ENCODE results near the gene CXCR1. TPM values are rescaled to one million over a fixed set of nuclear protein-coding genes. Genes with fewer than 3 reads are reported as not detected.

Gene CXCR1
- total and polyA plus RNA-seq, 12 donors, result 0.07 to 0.68 (median 0.17) TPM; not detected in 3

DNA sequence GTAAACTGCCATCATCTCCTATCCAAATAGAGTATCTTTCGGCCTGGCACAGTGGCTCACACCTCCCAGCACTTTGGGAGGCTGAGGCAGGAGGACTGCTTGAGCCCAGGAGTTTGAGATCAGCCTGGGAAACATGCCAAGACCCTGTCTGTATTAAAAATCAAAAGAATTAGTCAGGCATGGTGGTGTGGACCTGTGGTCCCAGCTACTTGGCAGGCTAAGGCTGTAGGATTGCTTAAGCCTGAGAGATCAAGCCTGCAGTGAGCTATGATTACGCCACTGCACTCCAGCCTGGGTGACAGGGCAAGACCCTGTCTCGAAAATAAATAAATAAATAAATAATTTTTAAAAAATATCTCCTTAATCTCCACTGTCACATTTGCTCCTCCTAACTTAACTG lies 35.5 kb upstream of the CXCR1 start:
- H3K4me1 ChIP-seq (replicated peaks in 1 of 2), result no peaks in the 10 kb centered on the region
- H3K4me3 ChIP-seq, result no peak overlapping the region
- H3K27me3 ChIP-seq, result no peaks in the 10 kb centered on the region
- WGBS, 4 donors, result 76 to 95% (median 84%) methylated on average over 3 of the region's 3 CpGs
- DNase-seq, result no peak
- no peaks in the 10 kb centered on the region for H3K36me3 ChIP-seq (replicated peaks in 1 of 2)
- no peak overlapping the region for H3K27ac ChIP-seq
- TF ChIP-seq, protein P1, sequence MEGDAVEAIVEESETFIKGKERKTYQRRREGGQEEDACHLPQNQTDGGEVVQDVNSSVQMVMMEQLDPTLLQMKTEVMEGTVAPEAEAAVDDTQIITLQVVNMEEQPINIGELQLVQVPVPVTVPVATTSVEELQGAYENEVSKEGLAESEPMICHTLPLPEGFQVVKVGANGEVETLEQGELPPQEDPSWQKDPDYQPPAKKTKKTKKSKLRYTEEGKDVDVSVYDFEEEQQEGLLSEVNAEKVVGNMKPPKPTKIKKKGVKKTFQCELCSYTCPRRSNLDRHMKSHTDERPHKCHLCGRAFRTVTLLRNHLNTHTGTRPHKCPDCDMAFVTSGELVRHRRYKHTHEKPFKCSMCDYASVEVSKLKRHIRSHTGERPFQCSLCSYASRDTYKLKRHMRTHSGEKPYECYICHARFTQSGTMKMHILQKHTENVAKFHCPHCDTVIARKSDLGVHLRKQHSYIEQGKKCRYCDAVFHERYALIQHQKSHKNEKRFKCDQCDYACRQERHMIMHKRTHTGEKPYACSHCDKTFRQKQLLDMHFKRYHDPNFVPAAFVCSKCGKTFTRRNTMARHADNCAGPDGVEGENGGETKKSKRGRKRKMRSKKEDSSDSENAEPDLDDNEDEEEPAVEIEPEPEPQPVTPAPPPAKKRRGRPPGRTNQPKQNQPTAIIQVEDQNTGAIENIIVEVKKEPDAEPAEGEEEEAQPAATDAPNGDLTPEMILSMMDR (IDR thresholded peaks at IDR 0.05), result no peak
- no peak for TF ChIP-seq POLR2A (IDR thresholded peaks at IDR 0.05)
- H3K9me3 ChIP-seq (replicated peaks in 1 of 3), result no peaks in the 10 kb centered on the region
- intact Hi-C loops (cut with DNase I), result no loop called here

DNA sequence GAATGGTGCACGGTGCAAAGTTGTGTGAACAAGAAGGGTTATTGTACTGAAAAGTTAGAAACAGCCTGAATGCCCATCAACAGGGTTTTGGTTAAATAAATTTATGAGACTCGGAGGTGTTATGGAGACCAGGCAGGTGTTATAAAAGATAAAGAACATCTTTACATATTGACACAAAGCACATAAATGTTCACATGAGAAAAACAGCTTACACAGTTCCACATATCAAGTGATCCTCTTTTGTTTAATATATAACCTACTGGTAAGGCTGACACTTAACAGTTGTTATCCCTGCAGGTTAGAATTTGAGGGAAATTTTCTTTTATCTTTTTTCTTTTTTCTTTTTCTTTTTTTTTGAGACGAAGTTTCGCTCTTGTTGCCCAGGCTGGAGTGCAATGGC lies 30.2 kb upstream of the CXCR1 start:
- no peak for TF ChIP-seq POLR2A (IDR thresholded peaks at IDR 0.05)
- TF ChIP-seq, protein P1 (IDR thresholded peaks at IDR 0.05), result no peak
- H3K4me3 ChIP-seq, result no peak overlapping the region
- H3K4me1 ChIP-seq (replicated peaks in 1 of 2), result no peaks in the 10 kb centered on the region
- H3K9me3 ChIP-seq (replicated peaks in 1 of 3), result no peaks in the 10 kb centered on the region
- no peaks in the 10 kb centered on the region for H3K36me3 ChIP-seq (replicated peaks in 1 of 2)
- no peak for DNase-seq
- no peaks in the 10 kb centered on the region for H3K27me3 ChIP-seq
- 71 to 88% (median 82%) methylated on average over 4 of the region's 4 CpGs for WGBS, 4 donors
- no peak overlapping the region for H3K27ac ChIP-seq
- intact Hi-C loops (cut with DNase I), result no loop called here

DNA sequence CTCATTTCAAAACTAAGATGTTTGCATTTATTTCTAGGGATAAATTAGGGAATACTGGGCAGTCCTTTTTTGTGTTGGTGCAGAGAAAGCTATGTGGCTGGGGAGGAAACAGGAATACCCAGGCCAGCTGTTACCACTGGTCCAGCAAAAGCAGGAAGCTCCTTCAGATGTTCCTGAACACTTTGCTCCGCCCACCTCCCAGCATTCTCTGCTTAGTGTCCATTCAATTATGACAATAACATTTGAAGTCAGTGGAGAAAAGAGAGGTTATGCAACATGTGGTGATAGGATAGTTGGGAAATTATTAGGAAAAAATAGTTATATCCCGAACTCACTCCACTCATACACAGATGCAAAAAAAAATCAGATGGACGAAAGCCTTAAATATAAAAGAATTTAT lies 28.1 kb upstream of the CXCR1 start:
- Histone ChIP-seq H3K4me1 (replicated peaks in 1 of 2) (no peaks in the 10 kb centered on the region), H3K9me3 (replicated peaks in 1 of 3) (no peaks in the 10 kb centered on the region), H3K36me3 (replicated peaks in 1 of 2) (no peaks in the 10 kb centered on the region), H3K27ac (no peak overlapping the region), H3K27me3 (no peaks in the 10 kb centered on the region), H3K4me3 (no peak overlapping the region)
- peak in 1 of 7 donors; percentile 8 for DNase-seq
- intact Hi-C loops (cut with DNase I), result no loop called here
- TF ChIP-seq, protein P1 (IDR thresholded peaks at IDR 0.05), result no peak
- TF ChIP-seq POLR2A (IDR thresholded peaks at IDR 0.05), result no peak
- WGBS, 4 donors, result 82 to 87% (median 84%) methylated on average over 3 of the region's 3 CpGs

DNA sequence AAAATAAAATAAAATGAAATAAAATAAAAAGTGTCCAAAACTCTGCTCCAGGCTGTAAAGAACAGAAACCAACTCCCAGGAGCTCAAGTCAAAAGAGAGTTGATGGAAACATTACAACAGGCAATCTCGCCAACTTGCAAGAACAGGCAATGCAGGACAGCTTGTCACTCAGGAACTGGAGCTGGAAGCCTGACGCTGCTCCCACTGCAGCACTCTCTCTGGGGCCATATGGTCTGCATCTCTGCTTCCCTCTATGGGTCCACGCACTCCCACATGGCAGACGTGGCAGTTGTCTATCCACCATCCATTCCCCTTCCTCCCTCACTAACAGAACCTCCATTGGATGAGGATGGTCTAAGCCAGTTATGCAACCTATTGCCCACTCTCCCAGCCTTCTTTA lies 26.9 kb upstream of the CXCR1 start:
- Histone ChIP-seq H3K4me1 (replicated peaks in 1 of 2) (no peaks in the 10 kb centered on the region), H3K4me3 (no peak overlapping the region), H3K36me3 (replicated peaks in 1 of 2) (no peaks in the 10 kb centered on the region), H3K27ac (no peak overlapping the region), H3K9me3 (replicated peaks in 1 of 3) (no peaks in the 10 kb centered on the region), H3K27me3 (no peaks in the 10 kb centered on the region)
- DNase-seq, result no peak
- TF ChIP-seq POLR2A (IDR thresholded peaks at IDR 0.05), result no peak
- TF ChIP-seq, protein P1 (IDR thresholded peaks at IDR 0.05), result no peak
- intact Hi-C loops (cut with DNase I), result no loop called here
- WGBS, 4 donors, result 79 to 86% (median 81%) methylated on average over 4 of the region's 4 CpGs

All from adrenal gland (tissue), 12 donors.